H1 (cell line): ENCODE measurements around the gene CDYL2. TPM values are rescaled to one million over a fixed set of nuclear protein-coding genes. Genes with fewer than 3 reads are reported as not detected.

Experiments
- HDAC2 ChIP-seq, 2 experiments: fragments of 300-600 bp in 1 of 2; sonication (generic) in 1 of 2; IDR thresholded peaks; 2 replicates each; pipeline ENCODE4 v1.6.1; 2011 to 2012; ENCODE audit warnings: low read depth in 2 of 2, low read length in 2 of 2, mild to moderate bottlenecking in 2 of 2, moderate library complexity in 2 of 2, borderline replicate concordance in 1 of 2, inconsistent platforms in 1 of 2
- RNF2 ChIP-seq: fragments of 200-900, 300-1000 bp; sonication (generic); IDR thresholded peaks from 2 replicates; pipeline ENCODE4 v1.7.1; 2016; ENCODE audit warnings: borderline replicate concordance, low read depth, mild to moderate bottlenecking, antibody characterized with exemption, low read length; ENCODE audit not compliant: poor library complexity, severe bottlenecking; ENCODE audit errors: missing control alignments
- polyA plus RNA-seq, 7 experiments: library from polyadenylated mRNA; depleted of rRNA in 3 of 7; stranded (reverse) in 5 of 7; unstranded in 2 of 7; fragments of >200 nt in 5 of 7; fragments of 200-250 nt in 2 of 7; gene quantifications; 1 replicate in 5 of 7; 2 replicates in 1 of 7; 4 replicates in 1 of 7; pipeline versions ENCODE4 v1.2.1 to v1.2.3, GENCODE V29; 2011 to 2013; ENCODE audit warnings: missing spikeins in 2 of 7, mixed read lengths in 2 of 7
- total RNA-seq: library from RNA; stranded (reverse); fragmentation: NEBNext Ultra II Directional; extraction: Animal tissue kit (Norgen Biotek cat#: 25700); gene quantifications from 2 replicates; pipeline ENCODE4 v1.2.1, GENCODE V29; 2021

Gene CDYL2
- total and polyA plus RNA-seq, 2 of the 8 experiments (the other 6 are each of a cell fraction or from before 2014, with no cell fraction given) = 0.33 to 5.3 TPM

- TF ChIP-seq HDAC2 (IDR thresholded peaks at IDR 0.05; ENCODE audit: borderline replicate concordance in 1 of 2, low read depth in 2 of 2, low read length in 2 of 2) (no peak), RNF2 (no peak)
Measured at GRCh38 chr16:80837533-80838147, 33.2 kb upstream of the CDYL2 start (continued).
